ENCODE measurements around the gene IFNK. TPM values are rescaled to one million over a fixed set of nuclear protein-coding genes. Genes with fewer than 3 reads are reported as not detected.

The IFNK gene
- total RNA-seq, 1 experiment from 2014 or later, result not detected

DNA sequence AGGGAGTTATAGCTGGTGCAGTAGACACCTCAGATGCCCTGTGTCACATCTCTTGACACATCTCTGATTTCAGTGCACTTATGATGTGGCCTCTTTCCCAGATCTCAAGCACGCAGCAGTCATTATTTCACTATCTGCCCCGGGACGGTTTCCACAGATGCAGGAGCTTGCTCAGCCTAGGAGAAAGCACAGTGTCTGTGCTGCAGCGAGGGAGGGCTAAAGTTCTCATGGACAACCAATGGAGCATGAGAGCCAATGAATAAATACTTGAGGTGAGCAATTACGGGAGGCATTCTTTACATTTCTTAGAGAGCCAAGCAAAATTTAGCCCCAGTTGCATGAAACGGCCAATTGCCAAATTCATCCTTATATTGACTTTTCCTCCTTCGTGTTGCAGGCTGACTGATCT, 12.9 kb downstream of the IFNK start:
- H3K36me3 ChIP-seq (ENCODE audit: low read depth, low read length), result no peaks in the 10 kb centered on the region
- no peaks in the 10 kb centered on the region for H4K20me1 ChIP-seq (ENCODE audit: low read length)
- TF ChIP-seq EZH2phosphoT487 (IDR thresholded peaks at IDR 0.05; ENCODE audit: borderline replicate concordance, low read length) (no peak), EZH2 (IDR thresholded peaks at IDR 0.05; ENCODE audit: low read length, unreplicated experiment) (no peak), CTCF (conservative IDR thresholded peaks at IDR 0.05; ENCODE audit: low read depth, low read length) (no peak)
- ATAC-seq (no peak), DNase-seq (no peak)
- H2AFZ ChIP-seq (ENCODE audit: low read length), result no peak overlapping the region
- POLR2A ChIA-PET (ENCODE audit: unreplicated experiment), result no interaction called here
- CTCF ChIA-PET, result no interaction called here
- no peaks in the 10 kb centered on the region for H3K9me3 ChIP-seq (ENCODE audit: low read length)
- no peak overlapping the region for H3K27ac ChIP-seq (ENCODE audit: low read length)
- H3K79me2 ChIP-seq (ENCODE audit: low read length), result no peaks in the 10 kb centered on the region
- H3K4me2 ChIP-seq (ENCODE audit: low read length), result no peak overlapping the region
- H3K4me3 ChIP-seq (ENCODE audit: low read length), result no peak overlapping the region
- H3K4me1 ChIP-seq (ENCODE audit: insufficient read depth, low read length), result peaks cover 27% of the 10 kb centered on the region
- no peak overlapping the region for H3K9ac ChIP-seq (ENCODE audit: low read length)
- no peaks in the 10 kb centered on the region for H3K27me3 ChIP-seq (ENCODE audit: low read length)
- intact Hi-C loops (cut with micrococcal nuclease), result no loop called here
- no TSS peak for BruUV-seq (replicated peaks)
- H3F3A ChIP-seq (ENCODE audit: low read length, unreplicated experiment), result peaks cover 4% of the 10 kb centered on the region
- no peaks in the 10 kb centered on the region for H3K9me2 ChIP-seq (replicated peaks; ENCODE audit: low read length)

- ChIA-PET POLR2A (ENCODE audit: unreplicated experiment) (no interaction called here), CTCF (no interaction called here)
- no peaks in the 10 kb centered on the region for H4K20me1 ChIP-seq (ENCODE audit: low read length)
- intact Hi-C loops (cut with micrococcal nuclease), result no loop called here
- no peaks in the 10 kb centered on the region for H3K27me3 ChIP-seq (ENCODE audit: low read length)
- no peak overlapping the region for H3K27ac ChIP-seq (ENCODE audit: low read length)
- DNase-seq (no peak), ATAC-seq (no peak)
- H3K36me3 ChIP-seq (ENCODE audit: low read depth, low read length), result no peaks in the 10 kb centered on the region
- no peak overlapping the region for H3K4me3 ChIP-seq (ENCODE audit: low read length)
- H3F3A ChIP-seq (ENCODE audit: low read length, unreplicated experiment), result peaks cover 4% of the 10 kb centered on the region
- no peaks in the 10 kb centered on the region for H3K9me2 ChIP-seq (replicated peaks; ENCODE audit: low read length)
- TF ChIP-seq EZH2 (IDR thresholded peaks at IDR 0.05; ENCODE audit: low read length, unreplicated experiment) (no peak), CTCF (conservative IDR thresholded peaks at IDR 0.05; ENCODE audit: low read depth, low read length) (no peak), EZH2phosphoT487 (IDR thresholded peaks at IDR 0.05; ENCODE audit: borderline replicate concordance, low read length) (no peak)
- H2AFZ ChIP-seq (ENCODE audit: low read length), result no peak overlapping the region
- peaks cover 27% of the 10 kb centered on the region for H3K4me1 ChIP-seq (ENCODE audit: insufficient read depth, low read length)
- H3K79me2 ChIP-seq (ENCODE audit: low read length), result no peaks in the 10 kb centered on the region
- no peak overlapping the region for H3K9ac ChIP-seq (ENCODE audit: low read length)
- no TSS peak for BruUV-seq (replicated peaks)
- H3K9me3 ChIP-seq (ENCODE audit: low read length), result no peaks in the 10 kb centered on the region
- no peak overlapping the region for H3K4me2 ChIP-seq (ENCODE audit: low read length)
Measured at GRCh38 chr9:27537756-27538155, 13.7 kb downstream of the IFNK start.

DNA sequence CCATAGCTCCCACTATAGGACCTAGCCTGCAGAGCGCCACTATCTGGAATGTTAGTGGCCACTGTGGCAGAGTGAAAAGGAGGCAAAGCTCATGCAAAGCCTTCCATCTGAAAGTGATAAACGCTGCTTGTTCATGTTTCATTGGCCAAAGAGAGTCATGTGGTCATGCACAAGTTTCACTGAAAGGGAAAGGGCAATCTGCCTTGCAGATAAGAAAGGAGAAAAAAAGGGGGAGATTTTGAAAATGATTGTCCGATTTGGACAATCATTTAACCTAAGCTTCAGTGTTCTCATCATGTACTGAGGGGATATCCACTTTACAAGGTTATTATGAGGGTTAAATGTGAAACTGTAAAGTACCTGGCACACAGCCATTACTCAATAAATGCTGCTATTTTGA, 14.6 kb downstream of the IFNK start:
- no peaks in the 10 kb centered on the region for H3K27me3 ChIP-seq (ENCODE audit: low read length)
- H3K27ac ChIP-seq (ENCODE audit: low read length), result no peak overlapping the region
- intact Hi-C loops (cut with micrococcal nuclease), result no loop called here
- peaks cover 4% of the 10 kb centered on the region for H3F3A ChIP-seq (ENCODE audit: low read length, unreplicated experiment)
- no peaks in the 10 kb centered on the region for H3K9me2 ChIP-seq (replicated peaks; ENCODE audit: low read length)
- no peak overlapping the region for H3K4me3 ChIP-seq (ENCODE audit: low read length)
- no peaks in the 10 kb centered on the region for H3K9me3 ChIP-seq (ENCODE audit: low read length)
- CTCF ChIA-PET, result no interaction called here
- H3K4me2 ChIP-seq (ENCODE audit: low read length), result no peak overlapping the region
- ATAC-seq (no peak), DNase-seq (no peak)
- H3K9ac ChIP-seq (ENCODE audit: low read length), result no peak overlapping the region
- BruUV-seq (replicated peaks), result no TSS peak
- no peak overlapping the region for H2AFZ ChIP-seq (ENCODE audit: low read length)
- peaks cover 27% of the 10 kb centered on the region for H3K4me1 ChIP-seq (ENCODE audit: insufficient read depth, low read length)
- POLR2A ChIA-PET (ENCODE audit: unreplicated experiment), result no interaction called here
- no peaks in the 10 kb centered on the region for H4K20me1 ChIP-seq (ENCODE audit: low read length)
- H3K36me3 ChIP-seq (ENCODE audit: low read depth, low read length), result no peaks in the 10 kb centered on the region
- TF ChIP-seq EZH2phosphoT487 (IDR thresholded peaks at IDR 0.05; ENCODE audit: borderline replicate concordance, low read length) (no peak), CTCF (conservative IDR thresholded peaks at IDR 0.05; ENCODE audit: low read depth, low read length) (no peak), EZH2 (IDR thresholded peaks at IDR 0.05; ENCODE audit: low read length, unreplicated experiment) (no peak)
- H3K79me2 ChIP-seq (ENCODE audit: low read length), result no peaks in the 10 kb centered on the region

Measured in PC-3 (cell line).